ENCODE measurements around the gene LANCL2. TPM values are rescaled to one million over a fixed set of nuclear protein-coding genes. Genes with fewer than 3 reads are reported as not detected.

Gene LANCL2
- total RNA-seq, 1 donor from 2014 or later, result 5.6 TPM

DNA sequence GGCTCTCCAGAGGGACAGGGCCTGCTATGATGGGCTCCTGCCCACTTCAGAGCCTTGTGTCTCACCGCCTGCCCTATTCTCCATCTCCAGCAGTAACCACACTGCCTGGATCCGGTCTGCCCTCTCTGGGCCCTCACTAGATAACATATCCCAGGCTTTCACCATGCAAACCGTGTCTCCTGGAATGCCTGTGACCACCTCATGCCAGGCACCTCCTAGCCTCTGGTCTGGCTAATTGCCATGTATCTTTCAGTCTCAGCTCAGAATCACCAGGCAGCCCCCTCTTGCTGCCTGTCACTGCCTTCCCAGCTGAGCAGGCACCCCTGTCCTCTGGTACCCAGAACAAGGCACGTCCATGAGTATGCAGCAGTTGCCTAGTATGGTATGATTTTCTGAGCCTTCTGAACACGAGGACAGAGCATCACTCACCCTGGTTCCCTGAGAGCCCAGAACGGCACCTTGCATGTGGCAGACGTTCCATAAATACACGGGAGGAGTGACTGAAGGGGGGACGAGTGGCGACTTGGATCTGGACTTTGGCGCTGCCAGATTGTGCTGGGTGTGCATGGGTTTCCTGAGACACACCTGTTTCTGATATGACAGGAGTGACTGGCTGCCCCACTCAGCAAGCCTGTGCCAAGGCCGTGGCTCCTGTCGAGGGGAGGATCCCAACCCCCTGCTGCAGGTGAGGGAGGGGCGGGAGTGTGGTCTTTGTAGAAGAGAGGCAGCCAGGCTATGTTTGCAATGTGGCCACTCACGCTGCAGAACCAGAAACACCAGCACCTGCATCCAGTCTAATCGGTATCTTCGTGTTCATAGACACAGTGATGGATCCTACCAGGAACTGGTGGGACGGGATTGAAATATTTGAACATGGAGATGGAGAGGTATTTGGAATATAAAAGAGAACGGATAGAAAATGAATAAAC lies 112.0 kb downstream of the LANCL2 start:
- ATAC-seq (ENCODE audit: poor library complexity) (no peak), DNase-seq (no peak)
- intact Hi-C loops (cut with DNase I), result no loop called here

DNA sequence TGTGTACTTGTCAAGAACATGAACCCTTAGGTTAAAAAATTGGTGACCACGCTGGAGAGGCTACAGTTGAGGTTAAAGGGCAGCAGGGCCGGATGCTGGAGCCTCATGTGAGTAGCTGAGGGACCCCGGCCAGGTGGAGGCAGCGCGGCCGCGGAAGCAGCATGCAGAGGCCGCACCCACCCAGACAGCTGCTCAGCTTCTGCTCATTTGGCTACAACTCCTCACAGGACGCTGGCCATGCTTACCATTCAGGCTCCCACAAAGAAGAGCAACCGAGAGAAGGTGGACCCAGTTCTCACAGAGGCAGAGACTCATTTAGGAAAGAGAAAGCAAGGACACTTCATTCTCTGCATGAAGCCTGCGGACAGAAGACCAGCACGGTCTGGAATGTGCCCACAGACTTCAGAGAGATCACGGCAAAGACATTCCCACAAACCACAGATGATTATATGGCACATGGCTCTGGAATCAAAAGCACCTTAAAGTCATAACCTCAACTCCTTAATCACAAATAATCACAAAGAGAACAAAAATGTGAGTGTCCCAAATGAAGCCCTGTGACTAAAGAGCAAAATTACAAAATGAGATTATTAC lies 112.7 kb downstream of the LANCL2 start:
- ATAC-seq (ENCODE audit: poor library complexity), result no peak
- intact Hi-C loops (cut with DNase I), result no loop called here
- no peak for DNase-seq

DNA sequence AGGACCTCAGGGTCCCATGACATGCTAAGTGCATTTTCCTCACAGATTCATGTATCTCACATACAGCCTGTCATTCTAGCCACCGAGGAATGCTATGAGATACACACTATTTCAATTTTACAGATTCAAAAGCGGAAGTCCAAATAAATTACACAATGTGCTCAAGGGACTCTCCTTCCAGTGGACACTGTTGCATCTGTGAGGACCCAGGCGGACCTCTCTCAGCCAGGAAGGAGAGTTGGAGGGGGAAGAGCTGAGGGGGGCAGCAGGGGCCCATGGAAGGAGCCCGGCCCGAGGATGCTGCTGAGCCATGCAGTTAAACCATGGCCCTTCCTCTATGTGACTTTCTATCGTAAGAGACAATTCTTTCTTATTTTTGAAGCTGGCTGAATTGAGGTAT lies 113.6 kb downstream of the LANCL2 start:
- intact Hi-C loops (cut with DNase I), result no loop called here
- DNase-seq (no peak), ATAC-seq (ENCODE audit: poor library complexity) (peak; percentile 12)

GRCh38 chr7:55481155-55481554 lies 116.0 kb downstream of the LANCL2 start:
- ATAC-seq (ENCODE audit: poor library complexity) (no peak), DNase-seq (no peak)
- intact Hi-C loops (cut with DNase I), result no loop called here

DNA sequence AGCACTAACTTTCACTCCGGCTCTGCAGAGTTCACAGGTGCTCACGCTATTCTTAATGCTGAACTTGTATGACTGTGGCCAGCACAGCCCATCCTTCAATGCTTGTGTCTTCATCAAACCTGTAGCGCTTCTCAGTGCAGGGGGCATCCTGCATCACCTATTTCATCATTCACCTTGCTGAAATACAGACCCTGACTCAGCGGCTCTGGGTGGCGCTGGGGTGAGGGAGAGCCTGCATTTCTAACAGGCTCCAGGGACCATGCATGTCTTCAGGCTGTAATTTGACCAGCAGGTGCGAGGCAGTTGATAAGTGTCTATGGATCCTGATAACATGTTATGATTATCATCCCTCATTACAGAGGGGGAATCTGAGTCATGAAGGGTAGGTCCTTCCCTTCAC lies 117.9 kb downstream of the LANCL2 start:
- no peak for ATAC-seq (ENCODE audit: poor library complexity)

More for the DNA sequence above, 117.9 kb downstream of the LANCL2 start:
- intact Hi-C loops (cut with DNase I), result no loop called here
- no peak for DNase-seq

Other genes starting within 250 kb of the LANCL2 start
- 21.8 TPM for gene VOPP1, start 207.2 kb downstream of the LANCL2 start, total RNA-seq